GM11168 (cell line): Measurements from ENCODE around the gene PANK4.

ENCODE experiments used
- in situ Hi-C: fragments of 300-500 bp; cut with MboI; formaldehyde crosslinking; loops from one replicate; pipeline ENCODE4 v1.12.0; 2022; ENCODE audit warnings: low sequenced_read_pairs; ENCODE audit not compliant: unreplicated experiment

PANK4 gene

DNA sequence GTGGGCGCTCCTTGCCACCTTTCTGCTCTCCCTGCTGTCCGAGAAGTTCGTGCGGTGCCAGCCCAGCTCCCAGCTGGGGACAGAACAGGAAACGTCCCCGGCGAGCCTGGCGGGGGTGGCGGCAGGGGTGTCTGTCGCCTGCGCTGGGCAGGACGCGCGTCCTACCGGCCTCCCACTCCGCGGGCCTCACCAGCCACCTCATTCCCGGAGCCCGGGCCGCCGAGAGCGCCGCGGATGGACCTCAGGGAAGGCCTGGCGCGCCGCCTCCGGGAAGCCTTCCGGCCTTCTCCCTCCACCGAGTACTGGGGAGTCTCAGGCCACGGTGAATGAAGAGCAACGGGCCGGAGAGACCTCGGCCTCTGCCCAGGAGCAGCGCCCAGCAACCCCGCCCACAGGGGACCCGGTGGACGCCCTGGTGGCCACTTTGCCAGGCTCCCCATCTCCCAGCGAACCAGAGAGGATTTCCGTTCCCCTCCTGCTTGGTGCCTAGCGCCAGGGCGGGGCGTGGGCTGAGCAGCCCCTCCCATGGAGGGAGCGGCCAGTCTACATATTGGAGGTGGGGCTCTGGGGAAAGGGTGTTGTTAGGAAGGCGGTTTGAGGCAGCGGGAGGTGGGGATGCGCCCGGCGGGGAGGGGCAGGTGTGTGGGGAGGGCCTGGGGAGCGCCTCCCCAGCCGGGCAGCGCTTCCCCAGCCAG lies 20.3 kb upstream of the PANK4 start:
- in situ Hi-C loops = no loop called here

DNA sequence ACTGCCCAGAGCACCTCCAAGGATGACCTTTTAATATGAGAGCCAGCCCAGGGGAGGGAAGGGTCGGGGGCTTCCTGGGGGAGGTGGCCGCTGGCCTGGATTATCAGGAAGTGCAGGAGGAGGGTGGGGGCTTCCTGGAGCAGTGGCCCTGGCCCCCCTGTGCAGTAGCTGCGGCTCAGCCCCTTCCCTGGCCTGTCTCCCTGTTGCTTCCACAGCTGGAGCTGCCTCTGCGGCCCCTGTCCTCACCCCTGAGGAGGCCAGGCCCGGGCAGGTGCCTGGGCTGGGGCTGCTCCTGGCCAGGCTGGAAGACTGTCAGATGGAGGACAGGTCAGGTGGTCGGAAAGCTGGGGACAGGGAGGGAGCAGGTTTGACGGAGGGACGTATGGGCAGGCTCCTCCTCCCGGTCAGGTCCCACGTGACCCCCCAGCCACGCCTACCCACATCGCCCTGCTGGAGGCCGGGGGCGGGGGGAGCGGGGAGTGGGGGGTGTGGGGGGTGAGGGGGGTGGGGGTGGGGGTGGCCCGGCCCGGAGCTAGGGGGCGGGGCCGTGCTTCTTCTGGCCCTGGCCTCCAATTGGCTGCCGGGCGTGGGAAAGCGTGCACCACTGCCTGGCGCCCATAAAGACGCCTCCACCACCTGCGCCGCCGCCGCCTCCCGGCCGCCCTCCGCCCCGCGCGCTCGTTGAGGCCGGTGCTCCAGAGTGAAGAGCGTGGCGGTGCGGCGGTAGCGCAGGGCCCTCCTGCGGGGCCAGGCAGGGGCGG lies 19.5 kb upstream of the PANK4 start:
- in situ Hi-C loops = no loop called here

- in situ Hi-C loops = no loop called here
Observed at GRCh38 chr1:2544875-2545640, 18.7 kb upstream of the PANK4 start.

GRCh38 chr1:2544093-2544874 lies 17.9 kb upstream of the PANK4 start:
- in situ Hi-C loops = no loop called here

DNA sequence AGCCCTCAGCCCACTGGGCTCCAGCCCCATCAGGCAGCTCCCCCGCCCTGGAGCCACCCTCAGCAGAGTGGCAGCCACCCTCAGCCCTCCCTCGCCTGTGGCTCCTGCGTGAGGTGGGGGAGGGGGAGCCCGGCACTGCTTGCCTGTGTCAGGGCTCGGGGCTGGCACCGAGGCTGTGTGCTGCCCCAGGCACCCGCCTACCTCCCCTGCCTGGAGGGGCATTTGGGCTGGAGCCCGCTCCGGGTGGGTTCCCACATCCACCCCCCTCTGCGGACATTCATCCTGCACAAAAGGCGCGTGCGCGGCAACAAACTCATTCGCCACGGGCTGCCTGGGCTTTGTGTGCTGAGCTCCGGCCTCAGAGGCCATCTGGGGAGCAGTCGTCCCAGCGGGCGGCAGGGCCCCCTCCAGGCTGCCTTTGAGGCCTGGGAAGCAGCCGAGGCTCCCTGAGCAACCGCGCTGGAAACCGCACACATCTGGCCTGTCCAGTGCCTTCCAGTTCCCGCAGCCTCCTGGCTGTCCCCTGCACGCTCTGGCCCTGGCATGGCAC lies 17.2 kb upstream of the PANK4 start:
- in situ Hi-C loops = no loop called here

DNA sequence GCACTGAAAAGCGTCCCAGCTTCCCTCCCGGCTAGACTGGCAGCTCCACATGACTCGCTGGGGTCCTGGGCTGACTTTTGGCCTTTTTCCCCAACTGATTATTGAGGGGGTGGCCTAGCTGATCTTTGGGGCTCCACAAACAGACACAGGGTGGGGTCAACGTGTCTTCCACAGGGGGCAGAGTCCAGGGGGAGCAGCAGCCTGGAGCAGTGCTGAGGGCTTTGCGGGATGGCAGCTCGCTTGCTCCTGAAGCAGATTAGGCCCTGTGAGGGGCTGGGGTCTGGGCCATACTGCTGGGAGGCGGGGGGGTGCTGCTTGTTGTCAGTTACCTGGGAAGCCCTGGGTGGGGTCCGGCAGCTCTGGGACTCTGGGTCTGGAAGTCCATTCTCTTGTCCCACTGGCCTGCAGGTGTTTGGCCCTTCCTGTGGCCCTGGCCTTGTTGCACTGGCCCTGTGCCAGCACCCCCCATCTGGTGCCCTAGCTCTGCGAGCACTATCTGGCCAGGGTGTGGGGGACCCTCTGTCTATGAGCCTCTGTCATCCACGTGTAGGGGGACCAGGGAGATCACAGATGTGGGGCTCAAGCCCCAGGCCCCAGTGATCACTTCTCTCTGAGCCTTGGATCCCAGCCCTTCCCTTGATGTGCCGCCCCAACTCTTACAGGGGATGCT lies 16.0 kb upstream of the PANK4 start:
- in situ Hi-C loops = no loop called here

- in situ Hi-C loops = no loop called here
Observed at GRCh38 chr1:2541619-2542245, 15.3 kb upstream of the PANK4 start.

GRCh38 chr1:2540816-2541492 lies 14.6 kb upstream of the PANK4 start:
- in situ Hi-C loops = no loop called here

GRCh38 chr1:2539312-2539907 lies 13.0 kb upstream of the PANK4 start:
- in situ Hi-C loops = no loop called here

DNA sequence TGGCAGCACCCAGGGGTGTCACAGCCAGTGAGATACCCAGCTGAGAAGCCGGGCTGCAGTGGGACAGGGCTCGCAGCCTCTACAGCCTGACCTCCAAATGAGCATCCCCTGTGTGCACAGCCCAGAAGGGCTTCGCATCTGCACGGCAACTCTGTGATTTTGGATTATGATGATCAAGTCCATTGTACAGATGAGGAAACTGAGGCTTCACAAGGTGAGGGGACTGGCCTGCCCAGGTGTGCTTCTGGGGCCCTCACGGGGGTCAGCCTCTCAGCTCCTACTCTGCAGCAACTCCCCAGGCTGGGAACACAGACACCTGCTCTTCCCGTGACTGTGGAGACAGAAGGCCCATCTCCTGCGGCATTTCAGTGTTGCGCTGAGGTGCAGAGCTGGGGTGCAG lies 12.5 kb upstream of the PANK4 start:
- in situ Hi-C loops = no loop called here

DNA sequence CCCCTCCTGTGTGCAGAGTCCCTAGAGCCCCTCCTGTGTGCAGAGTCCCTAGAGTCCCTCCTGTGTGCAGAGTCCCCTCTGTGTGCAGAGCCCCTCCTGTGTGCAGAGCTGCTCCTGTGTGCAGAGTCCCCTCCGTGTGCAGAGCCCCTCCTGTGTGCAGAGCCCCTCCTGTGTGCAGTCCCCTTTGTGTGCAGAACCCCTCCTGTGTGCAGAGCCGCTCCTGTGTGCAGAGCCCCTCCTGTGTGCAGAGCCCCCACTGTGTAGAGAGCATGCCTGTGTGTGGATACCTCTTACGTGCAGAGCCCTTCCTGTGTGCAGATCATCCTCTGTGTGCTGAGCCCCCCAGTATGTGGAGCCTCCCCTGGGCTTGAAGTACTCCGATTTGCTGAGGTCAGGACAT lies 12.0 kb upstream of the PANK4 start:
- in situ Hi-C loops = no loop called here

DNA sequence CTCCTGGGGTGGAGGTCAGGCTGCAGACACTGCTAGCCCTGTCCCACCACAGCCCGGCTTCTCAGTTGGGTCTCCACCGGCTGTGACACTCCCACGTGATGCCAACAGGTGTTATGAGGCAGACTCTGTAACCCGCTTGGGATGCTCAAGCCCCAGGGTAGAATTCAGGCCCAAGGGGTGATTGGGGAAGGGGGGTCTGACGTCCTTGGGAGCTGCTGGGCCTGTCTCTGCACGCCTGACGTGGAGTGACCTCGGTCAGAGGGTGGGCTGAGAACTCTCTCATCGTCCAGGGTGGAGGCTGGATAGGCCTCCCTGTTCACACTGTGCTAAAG lies 11.4 kb upstream of the PANK4 start:
- in situ Hi-C loops = no loop called here

DNA sequence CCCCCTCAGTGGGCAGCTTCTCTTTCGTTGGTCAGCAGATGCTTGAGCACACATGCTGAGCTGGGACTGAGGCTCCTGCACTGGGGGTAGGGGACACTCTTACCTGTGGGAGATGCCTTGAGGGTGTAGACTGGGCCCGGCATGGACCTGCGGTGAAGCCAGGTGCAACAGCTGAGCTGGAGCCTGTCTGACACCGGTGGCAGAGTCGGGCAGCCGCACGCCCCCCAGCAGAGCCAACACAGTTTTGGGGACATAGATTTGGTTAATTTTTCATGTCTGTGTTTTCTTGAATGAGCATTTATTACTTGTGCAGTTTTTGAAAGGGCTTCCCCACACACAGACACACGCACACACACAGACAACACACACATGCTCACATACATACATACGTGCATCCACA lies 9.6 kb upstream of the PANK4 start:
- in situ Hi-C loops = no loop called here

GRCh38 chr1:2535455-2535854 lies 9.1 kb upstream of the PANK4 start:
- in situ Hi-C loops = no loop called here

- in situ Hi-C loops = no loop called here
Observed at GRCh38 chr1:2534687-2535441, 8.5 kb upstream of the PANK4 start.

DNA sequence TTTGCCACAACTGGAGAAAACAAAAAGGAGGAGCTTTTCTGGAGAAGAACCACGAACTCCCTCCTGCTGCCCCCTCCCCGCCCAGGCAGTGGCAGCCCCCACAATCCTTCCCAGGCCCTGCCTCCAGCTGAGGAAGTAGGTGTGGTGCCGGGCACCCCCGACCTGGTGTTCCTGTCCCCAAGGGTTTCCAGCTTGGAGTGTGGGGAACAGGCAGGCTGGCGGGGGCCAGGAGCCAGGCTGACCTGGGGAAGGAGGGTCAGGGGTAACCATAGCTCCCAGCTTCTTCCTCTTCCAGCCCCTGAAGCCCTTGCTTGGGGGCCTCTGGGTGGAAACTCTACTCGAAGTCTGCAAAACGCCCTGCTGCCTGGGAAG lies 7.9 kb upstream of the PANK4 start:
- in situ Hi-C loops = no loop called here

DNA sequence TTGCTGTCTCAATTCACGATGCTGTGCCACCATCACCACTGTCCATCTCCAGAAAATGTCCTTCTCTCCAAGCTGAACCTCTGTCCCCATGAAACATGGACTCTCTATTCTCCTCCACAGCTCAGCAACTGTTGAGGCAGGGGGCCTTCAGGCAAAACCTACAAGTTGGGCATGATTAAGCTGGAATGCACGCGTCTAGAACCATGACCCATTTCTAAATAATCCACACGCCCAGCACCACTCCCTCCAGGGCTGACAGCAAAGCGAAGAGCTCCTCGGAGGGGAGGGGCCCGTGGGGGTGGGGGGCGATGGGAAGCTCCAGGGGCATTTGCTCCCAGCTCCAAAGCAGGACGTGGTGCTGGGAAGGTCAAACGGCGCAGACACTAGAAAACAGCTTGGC lies 7.0 kb upstream of the PANK4 start:
- in situ Hi-C loops = no loop called here
